ENCODE results near the gene TMEM114.

GRCh38 chr16:8619671-8620370 is 29.5 kb upstream of the TMEM114 start:
- TF ChIP-seq POLR2AphosphoS5 (IDR thresholded peaks at IDR 0.05; ENCODE audit: low read depth), result no peak
- TF ChIP-seq, protein P1, sequence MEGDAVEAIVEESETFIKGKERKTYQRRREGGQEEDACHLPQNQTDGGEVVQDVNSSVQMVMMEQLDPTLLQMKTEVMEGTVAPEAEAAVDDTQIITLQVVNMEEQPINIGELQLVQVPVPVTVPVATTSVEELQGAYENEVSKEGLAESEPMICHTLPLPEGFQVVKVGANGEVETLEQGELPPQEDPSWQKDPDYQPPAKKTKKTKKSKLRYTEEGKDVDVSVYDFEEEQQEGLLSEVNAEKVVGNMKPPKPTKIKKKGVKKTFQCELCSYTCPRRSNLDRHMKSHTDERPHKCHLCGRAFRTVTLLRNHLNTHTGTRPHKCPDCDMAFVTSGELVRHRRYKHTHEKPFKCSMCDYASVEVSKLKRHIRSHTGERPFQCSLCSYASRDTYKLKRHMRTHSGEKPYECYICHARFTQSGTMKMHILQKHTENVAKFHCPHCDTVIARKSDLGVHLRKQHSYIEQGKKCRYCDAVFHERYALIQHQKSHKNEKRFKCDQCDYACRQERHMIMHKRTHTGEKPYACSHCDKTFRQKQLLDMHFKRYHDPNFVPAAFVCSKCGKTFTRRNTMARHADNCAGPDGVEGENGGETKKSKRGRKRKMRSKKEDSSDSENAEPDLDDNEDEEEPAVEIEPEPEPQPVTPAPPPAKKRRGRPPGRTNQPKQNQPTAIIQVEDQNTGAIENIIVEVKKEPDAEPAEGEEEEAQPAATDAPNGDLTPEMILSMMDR (IDR thresholded peaks at IDR 0.05; ENCODE audit: insufficient read depth, low read length), result no peak
